SK-N-SH (cell line): ENCODE results near the gene PPP3CA. TPM values are rescaled to one million over a fixed set of nuclear protein-coding genes. Genes with fewer than 3 reads are reported as not detected.

Experiments used
- CTCF ChIA-PET: fragments of 300-600, 350-600 bp; formaldehyde crosslinking; extraction: SDS; loops from one replicate; lab custom pipeline; 2021; lab: Yijun Ruan, JAX
- POLR2A ChIA-PET: fragments of 350-600 bp; sonication (Branson Sonifier 250); formaldehyde crosslinking; extraction: SDS; loops from one replicate; lab custom pipeline; 2020; ENCODE audit warnings: antibody characterized with exemption, inconsistent platforms; lab: Yijun Ruan, JAX
- DNase-seq: peaks from one replicate; pipeline ENCODE4 v3.0.0; 2012
- H2AFZ ChIP-seq: fragments of 200-600 bp; sonication (generic); 2 replicates; pipeline ENCODE4 v1.8.1; 2016; ENCODE audit warnings: antibody characterized with exemption, mild to moderate bottlenecking, low read depth
- H3F3A ChIP-seq: fragments of 200-600 bp; sonication (generic); replicated peaks from 2 replicates; pipeline ENCODE3; 2016; ENCODE audit warnings: antibody characterized with exemption, mild to moderate bottlenecking; ENCODE audit not compliant: insufficient read depth
- H3K27ac ChIP-seq, 2 experiments: fragments of 200-500 bp in 1 of 2; fragments of 200-600 bp in 1 of 2; sonication (Bioruptor generic) in 1 of 2; sonication (generic), shearing (Covaris generic) in 1 of 2; 2 replicates each; pipeline versions ENCODE4 v1.5.1 to v1.6.1; 2014 to 2016; ENCODE audit warnings: low read depth in 2 of 2, inconsistent platforms in 1 of 2, low read length in 1 of 2, mild to moderate bottlenecking in 1 of 2, mixed read lengths in 1 of 2
- H3K27me3 ChIP-seq: fragments of 200-600 bp; sonication (generic), shearing (Covaris generic); 2 replicates; pipeline ENCODE4 v1.6.1; 2016; ENCODE audit warnings: mixed run types; ENCODE audit not compliant: insufficient read depth
- H3K36me3 ChIP-seq, 2 experiments: fragments of 200-500 bp in 1 of 2; fragments of 200-600 bp in 1 of 2; sonication (Bioruptor generic) in 1 of 2; sonication (generic) in 1 of 2; replicated peaks in 1 of 2; 2 replicates each; pipeline versions ENCODE3 to v1.5.1; 2014 to 2016; ENCODE audit warnings: low read length in 1 of 2, mild to moderate bottlenecking in 1 of 2; ENCODE audit not compliant: insufficient read depth in 2 of 2, control insufficient read depth in 1 of 2
- H3K4me1 ChIP-seq, 2 experiments: fragments of 200-500 bp in 1 of 2; fragments of 200-600 bp in 1 of 2; sonication (Bioruptor generic) in 1 of 2; sonication (generic), shearing (Covaris generic) in 1 of 2; 2 replicates each; pipeline versions ENCODE4 v1.5.1 to v1.6.1; 2014 to 2016; ENCODE audit warnings: low read depth in 1 of 2, low read length in 1 of 2, mixed run types in 1 of 2; ENCODE audit not compliant: insufficient read depth in 2 of 2, control insufficient read depth in 1 of 2
- H3K4me2 ChIP-seq: fragments of 200-600 bp; sonication (generic), shearing (Covaris generic); 2 replicates; pipeline ENCODE4 v1.6.1; 2017; ENCODE audit warnings: mixed run types
- H3K4me3 ChIP-seq, 2 experiments: fragments of 200-500 bp in 1 of 2; fragments of 200-600 bp in 1 of 2; sonication (Bioruptor generic) in 1 of 2; sonication (generic), shearing (Covaris generic) in 1 of 2; 2 replicates each; pipeline versions ENCODE4 v1.5.1 to v1.8.1; 2014 to 2016; ENCODE audit warnings: low read depth in 2 of 2, inconsistent platforms in 1 of 2, low read length in 1 of 2, mild to moderate bottlenecking in 1 of 2, mixed read lengths in 1 of 2, moderate library complexity in 1 of 2
- H3K79me2 ChIP-seq: fragments of 200-600 bp; sonication (generic); 2 replicates; pipeline ENCODE4 v1.8.1; 2017; ENCODE audit warnings: mild to moderate bottlenecking; ENCODE audit not compliant: insufficient read depth
- H3K9ac ChIP-seq: fragments of 200-600 bp; sonication (generic); 2 replicates; pipeline ENCODE4 v1.6.1; 2017; ENCODE audit warnings: mixed run types
- H3K9me2 ChIP-seq: fragments of 200-600 bp; sonication (generic); 2 replicates; pipeline ENCODE4 v1.6.1; 2017; ENCODE audit warnings: mixed run types
- H3K9me3 ChIP-seq: fragments of 200-600 bp; sonication (generic); 2 replicates; pipeline ENCODE4 v1.6.1; 2017; ENCODE audit warnings: mixed run types, mild to moderate bottlenecking, moderate library complexity
- H4K20me1 ChIP-seq: fragments of 200-600 bp; sonication (generic); 2 replicates; pipeline ENCODE4 v1.6.1; 2017; ENCODE audit warnings: mild to moderate bottlenecking, mixed run types; ENCODE audit not compliant: insufficient read depth
- FOSL2 ChIP-seq: IDR thresholded peaks from 2 replicates; pipeline ENCODE4 v1.4.0; 2012; ENCODE audit warnings: low read depth, mild to moderate bottlenecking, moderate library complexity, borderline replicate concordance
- GABPA ChIP-seq: IDR thresholded peaks from 2 replicates; pipeline ENCODE4 v1.4.0; 2012; ENCODE audit warnings: low read depth, mild to moderate bottlenecking
- GATA2 ChIP-seq: sonication (generic); formaldehyde crosslinking; IDR thresholded peaks from 2 replicates; pipeline ENCODE4 v1.5.0; 2020; ENCODE audit warnings: mild to moderate bottlenecking, missing genetic modification reagents
- NRF1 ChIP-seq: IDR thresholded peaks from 2 replicates; pipeline ENCODE4 v1.6.1; 2012; ENCODE audit warnings: low read depth, mild to moderate bottlenecking, low read length
- PBX3 ChIP-seq: IDR thresholded peaks from 2 replicates; pipeline ENCODE4; 2012
- POLR2AphosphoS5 ChIP-seq: IDR thresholded peaks from 2 replicates; pipeline ENCODE4 v1.6.1; 2012; ENCODE audit warnings: low read depth, low read length
- REST ChIP-seq: IDR thresholded peaks from 2 replicates; pipeline ENCODE4 v1.6.1; 2012; ENCODE audit warnings: mild to moderate bottlenecking, low read depth, low read length, moderate library complexity
- SMC3 ChIP-seq: IDR thresholded peaks from 2 replicates; pipeline ENCODE4 v1.6.1; 2012; ENCODE audit warnings: low read depth, low read length, improper control_type of control experiment
- USF2 ChIP-seq: fragments of 150-350 bp; IDR thresholded peaks from 2 replicates; pipeline ENCODE4 v1.6.1; 2017; ENCODE audit warnings: antibody characterized with exemption, low read length, low read depth, borderline replicate concordance
- ZBTB33 ChIP-seq: IDR thresholded peaks from 2 replicates; pipeline ENCODE4 v1.4.0; 2012; ENCODE audit warnings: low read depth, borderline replicate concordance
- WGBS: methylation state at CpG from one replicate; pipeline ENCODE4 v1.1.6; 2017; ENCODE audit warnings: low lambda C conversion rate; 5-methylcytosine and 5-hydroxymethylcytosine counted together
- polyA plus RNA-seq, 3 experiments: library from polyadenylated mRNA; depleted of rRNA; stranded (reverse); fragments of >200 nt; gene quantifications; 2 replicates each; pipeline ENCODE4 v1.2.3, GENCODE V29; 2012

Gene PPP3CA
- polyA plus RNA-seq, 1 of the 3 experiments (the other 2 are of a cell fraction) = 10.7 TPM

GRCh38 chr4:101157415-101158133 is 189.8 kb downstream of the PPP3CA start:
- Histone ChIP-seq H2AFZ (peak overlapping the region; percentile 22; the same call in 1 of the 2 replicates), H3K27me3 (no peaks in the 10 kb centered on the region), H3K79me2 (peaks cover 11% of the 10 kb centered on the region; the same call in 1 of the 2 replicates), H3K9ac (peak overlapping the region; percentile 28; the same call in 1 of the 2 replicates), H3K9me2 (no peaks in the 10 kb centered on the region), H3K9me3 (no peaks in the 10 kb centered on the region), H3K36me3 (no peaks in the 10 kb centered on the region), H3K4me2 (peak overlapping the region; percentile 62), H3K4me3 (peak overlapping the region in 1 of 2 experiments; percentile 26; a peak in 1 of 4 replicates), H3K4me1 (peaks cover 0 to 39% of the 10 kb centered on the region in 2 experiments)
- 52% methylated on average over 5 of the region's 5 CpGs for WGBS
- DNase-seq = no peak
- TF ChIP-seq FOSL2 (no peak), POLR2AphosphoS5 (no peak), USF2 (no peak), GABPA (no peak), ZBTB33 (no peak), GATA2 (CRISPR knock-in tag) (no peak), NRF1 (no peak), REST (no peak), PBX3 (no peak), SMC3 (no peak)
- TF ChIP-seq, all 33 proteins: peak for 0
- ChIA-PET CTCF (interaction anchor here (1.0 kb wide), 1 partner anchor 8 kb away, joined by 3 read pairs; no protein-coding TSS in a partner anchor), POLR2A (interaction anchor here (0.6 kb wide), 1 partner anchor 190 kb away, joined by 3 read pairs; the partner anchor contains the start of gene PPP3CA)
- Histone ChIP-seq H3F3A (peaks cover 15% of the 10 kb centered on the region), H4K20me1 (no peaks in the 10 kb centered on the region), H3K27ac (peak overlapping the region; percentile 25 to 75)
